Measurements from ENCODE around the gene PCSK4.

DNA sequence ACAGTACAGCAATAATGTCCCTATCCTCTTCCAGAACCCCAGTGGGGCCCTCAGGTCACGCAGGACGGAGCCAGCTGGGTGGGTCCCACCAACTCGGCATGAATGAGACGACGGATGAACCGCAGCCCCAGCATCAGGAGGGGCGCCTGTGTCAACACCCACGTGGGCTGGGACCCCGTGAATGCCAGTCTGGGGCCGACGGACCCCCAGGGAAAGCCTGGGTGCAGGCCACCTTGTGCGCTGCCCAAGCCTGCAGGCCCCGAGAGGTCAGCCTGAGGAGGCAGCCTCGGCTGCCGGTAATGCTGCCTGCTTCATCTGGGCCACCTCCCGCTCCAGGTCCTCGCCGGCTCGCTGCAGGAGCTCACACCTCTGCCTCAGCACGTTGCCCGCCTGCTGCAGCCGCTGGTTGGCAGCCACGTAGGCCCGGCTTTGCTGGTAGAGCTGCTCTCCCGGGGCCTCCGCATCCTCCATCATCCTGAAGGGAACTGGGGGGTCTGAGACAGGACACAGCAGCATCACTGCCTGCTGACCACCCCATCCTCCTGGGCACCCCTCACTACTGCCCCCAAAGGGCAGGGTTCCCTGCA lies 15.3 kb downstream of the PCSK4 start:
- TF ChIP-seq, protein P1, sequence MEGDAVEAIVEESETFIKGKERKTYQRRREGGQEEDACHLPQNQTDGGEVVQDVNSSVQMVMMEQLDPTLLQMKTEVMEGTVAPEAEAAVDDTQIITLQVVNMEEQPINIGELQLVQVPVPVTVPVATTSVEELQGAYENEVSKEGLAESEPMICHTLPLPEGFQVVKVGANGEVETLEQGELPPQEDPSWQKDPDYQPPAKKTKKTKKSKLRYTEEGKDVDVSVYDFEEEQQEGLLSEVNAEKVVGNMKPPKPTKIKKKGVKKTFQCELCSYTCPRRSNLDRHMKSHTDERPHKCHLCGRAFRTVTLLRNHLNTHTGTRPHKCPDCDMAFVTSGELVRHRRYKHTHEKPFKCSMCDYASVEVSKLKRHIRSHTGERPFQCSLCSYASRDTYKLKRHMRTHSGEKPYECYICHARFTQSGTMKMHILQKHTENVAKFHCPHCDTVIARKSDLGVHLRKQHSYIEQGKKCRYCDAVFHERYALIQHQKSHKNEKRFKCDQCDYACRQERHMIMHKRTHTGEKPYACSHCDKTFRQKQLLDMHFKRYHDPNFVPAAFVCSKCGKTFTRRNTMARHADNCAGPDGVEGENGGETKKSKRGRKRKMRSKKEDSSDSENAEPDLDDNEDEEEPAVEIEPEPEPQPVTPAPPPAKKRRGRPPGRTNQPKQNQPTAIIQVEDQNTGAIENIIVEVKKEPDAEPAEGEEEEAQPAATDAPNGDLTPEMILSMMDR (conservative IDR thresholded peaks at IDR 0.05; ENCODE audit: low read length): no peak
- TF ChIP-seq EZH2phosphoT487 (IDR thresholded peaks at IDR 0.05; ENCODE audit: borderline replicate concordance, low read depth, low read length): no peak

Measured in OCI-LY7 (cell line).